SK-N-SH treated with all-trans-retinoic acid at 6 μM for 48 hours (cell line): ENCODE results near the gene CST3.

ENCODE experiments used
- ATAC-seq: fragments of 200-7000 bp; cut with Tn5 transposase; 3 replicates; pipeline ENCODE4 v1.9.1; 2020; ENCODE audit warnings: mild to moderate bottlenecking, moderate library complexity
- ARNTL ChIP-seq: fragments of 450-650 bp; formaldehyde crosslinking; IDR thresholded peaks from 2 replicates; pipeline ENCODE4 v1.5.0; 2020; ENCODE audit warnings: low read depth, mild to moderate bottlenecking, moderate library complexity, borderline replicate concordance
- BACH2 ChIP-seq: fragments of 250-450 bp; sonication (Bioruptor Pico); IDR thresholded peaks from 2 replicates; pipeline ENCODE4 v1.9.0; 2021; ENCODE audit warnings: mild to moderate bottlenecking, borderline replicate concordance
- CSDC2 ChIP-seq: fragments of 250-450 bp; sonication (Bioruptor Pico); IDR thresholded peaks from 2 replicates; pipeline ENCODE4 v1.5.0; 2020; ENCODE audit warnings: mild to moderate bottlenecking, moderate library complexity
- CSRNP3 ChIP-seq: fragments of 250-450 bp; sonication (Bioruptor Pico); IDR thresholded peaks from 2 replicates; pipeline ENCODE4 v1.5.1; 2021; ENCODE audit warnings: mild to moderate bottlenecking, moderate library complexity
- ESRRG ChIP-seq: fragments of 250-450 bp; sonication (Bioruptor Pico); IDR thresholded peaks from 2 replicates; pipeline ENCODE4 v1.6.1; 2021; ENCODE audit warnings: mild to moderate bottlenecking
- GLIS3 ChIP-seq: fragments of 250-450 bp; sonication (Bioruptor Pico); IDR thresholded peaks from 2 replicates; pipeline ENCODE4 v1.5.0; 2020; ENCODE audit warnings: mild to moderate bottlenecking, moderate library complexity
- ISL1 ChIP-seq: fragments of 250-450 bp; sonication (Bioruptor Pico); IDR thresholded peaks from 2 replicates; pipeline ENCODE4 v2.1.2; 2022; ENCODE audit warnings: mild to moderate bottlenecking, moderate library complexity
- OSR1 ChIP-seq: fragments of 250-450 bp; sonication (Bioruptor Pico); IDR thresholded peaks from 2 replicates; pipeline ENCODE4 v1.8.0; 2022; ENCODE audit warnings: moderate library complexity, mild to moderate bottlenecking, inconsistent platforms
- PATZ1 ChIP-seq: fragments of 250-450 bp; sonication (Bioruptor Pico); IDR thresholded peaks from 2 replicates; pipeline ENCODE4 v1.8.0; 2020; ENCODE audit warnings: mild to moderate bottlenecking, moderate library complexity, borderline replicate concordance
- POU6F1 ChIP-seq: fragments of 250-450 bp; sonication (Bioruptor Pico); IDR thresholded peaks from 2 replicates; pipeline ENCODE4 v1.8.0; 2021; ENCODE audit warnings: low read depth, mild to moderate bottlenecking, moderate library complexity, borderline replicate concordance
- PPARA ChIP-seq: fragments of 250-450 bp; sonication (Bioruptor Pico); IDR thresholded peaks from 2 replicates; pipeline ENCODE4 v1.5.0; 2020; ENCODE audit warnings: mild to moderate bottlenecking, borderline replicate concordance
- RARB ChIP-seq: fragments of 250-450 bp; sonication (Bioruptor Pico); IDR thresholded peaks from 2 replicates; pipeline ENCODE4 v1.8.0; 2021; ENCODE audit warnings: mild to moderate bottlenecking, moderate library complexity
- SNAI2 ChIP-seq: fragments of 250-450 bp; sonication (Bioruptor Pico); IDR thresholded peaks from 2 replicates; pipeline ENCODE4 v1.5.0; 2020; ENCODE audit warnings: mild to moderate bottlenecking, moderate library complexity
- TCF4 ChIP-seq: fragments of 250-450 bp; sonication (Bioruptor Pico); IDR thresholded peaks from 2 replicates; pipeline ENCODE4 v1.8.0; 2021; ENCODE audit warnings: mild to moderate bottlenecking, moderate library complexity, borderline replicate concordance
- TOX ChIP-seq: fragments of 250-450 bp; sonication (Bioruptor Pico); IDR thresholded peaks from 2 replicates; pipeline ENCODE4 v1.8.0; 2021; ENCODE audit warnings: mild to moderate bottlenecking, moderate library complexity, borderline replicate concordance
- TSHZ2 ChIP-seq: fragments of 250-450 bp; sonication (Bioruptor Pico); IDR thresholded peaks from 2 replicates; pipeline ENCODE4 v1.5.0; 2020; ENCODE audit warnings: mild to moderate bottlenecking, moderate library complexity
- ZC3H10 ChIP-seq: fragments of 250-450 bp; sonication (Bioruptor Pico); IDR thresholded peaks from 2 replicates; pipeline ENCODE4 v1.5.1; 2021; ENCODE audit warnings: mild to moderate bottlenecking, moderate library complexity
- ZFP3 ChIP-seq: fragments of 250-450 bp; sonication (Bioruptor Pico); IDR thresholded peaks from 2 replicates; pipeline ENCODE4 v1.5.0; 2020; ENCODE audit warnings: mild to moderate bottlenecking, moderate library complexity
- ZFP30 ChIP-seq: fragments of 450-650 bp; formaldehyde crosslinking; IDR thresholded peaks from 2 replicates; pipeline ENCODE4 v1.5.0; 2022; ENCODE audit warnings: mild to moderate bottlenecking, moderate library complexity
- ZNF565 ChIP-seq: fragments of 450-650 bp; formaldehyde crosslinking; conservative IDR thresholded peaks from 2 replicates; pipeline ENCODE4 v1.5.0; 2020; ENCODE audit warnings: low read depth, mild to moderate bottlenecking, moderate library complexity
- ZNF70 ChIP-seq: fragments of 450-650 bp; formaldehyde crosslinking; IDR thresholded peaks from 2 replicates; pipeline ENCODE4 v1.5.0; 2020; ENCODE audit warnings: mild to moderate bottlenecking, moderate library complexity
- ZNF8 ChIP-seq: fragments of 450-650 bp; formaldehyde crosslinking; IDR thresholded peaks from 2 replicates; pipeline ENCODE4 v1.5.0; 2020; ENCODE audit warnings: mild to moderate bottlenecking, moderate library complexity

CST3 gene

GRCh38 chr20:23586735-23587525 lies 50.8 kb downstream of the CST3 start:
- TF ChIP-seq TSHZ2 (CRISPR knock-in tag) (no peak), GLIS3 (CRISPR knock-in tag) (no peak), ZNF70 (CRISPR knock-in tag) (no peak), PATZ1 (CRISPR knock-in tag) (no peak), ISL1 (CRISPR knock-in tag) (no peak), ZFP3 (no peak), RARB (CRISPR knock-in tag) (no peak), ARNTL (CRISPR knock-in tag) (no peak), ZNF565 (CRISPR knock-in tag) (no peak), ZC3H10 (CRISPR knock-in tag) (no peak), CSDC2 (CRISPR knock-in tag) (no peak), CSRNP3 (no peak), SNAI2 (no peak), BACH2 (CRISPR knock-in tag) (no peak)
- no peak for ATAC-seq

GRCh38 chr20:23585808-23586734 lies 51.7 kb downstream of the CST3 start:
- ATAC-seq, result no peak
- TF ChIP-seq ARNTL (CRISPR knock-in tag) (no peak), TOX (CRISPR knock-in tag) (no peak), ESRRG (CRISPR knock-in tag) (no peak), ZNF565 (CRISPR knock-in tag) (no peak), PPARA (CRISPR knock-in tag) (no peak), CSDC2 (CRISPR knock-in tag) (no peak), CSRNP3 (no peak), POU6F1 (CRISPR knock-in tag) (no peak), ZFP3 (no peak)
- TF ChIP-seq, all 23 proteins: peak for 0

GRCh38 chr20:23585449-23585807 lies 52.3 kb downstream of the CST3 start:
- ATAC-seq, result no peak
- TF ChIP-seq ZC3H10 (CRISPR knock-in tag) (no peak), ISL1 (CRISPR knock-in tag) (no peak), ESRRG (CRISPR knock-in tag) (no peak), GLIS3 (CRISPR knock-in tag) (no peak), CSDC2 (CRISPR knock-in tag) (no peak), PATZ1 (CRISPR knock-in tag) (no peak), BACH2 (CRISPR knock-in tag) (no peak), ZFP3 (no peak), SNAI2 (no peak), ZFP30 (no peak), ZNF8 (no peak), ZNF565 (CRISPR knock-in tag) (no peak), TCF4 (CRISPR knock-in tag) (no peak), OSR1 (CRISPR knock-in tag) (no peak), POU6F1 (CRISPR knock-in tag) (no peak)
